GM23338 (cell line): ENCODE data around the gene SND1. TPM values are rescaled to one million over a fixed set of nuclear protein-coding genes. Genes with fewer than 3 reads are reported as not detected.

Experiments
- ATAC-seq: fragments of 200-7000 bp; cut with Tn5 transposase; 3 replicates; pipeline ENCODE4 v1.9.1; 2020
- DNase-seq: peaks from one replicate; pipeline ENCODE4 v3.0.0-alpha.2; 2015; ENCODE audit warnings: low spot score
- H2AFZ ChIP-seq: fragments of 200-600 bp; sonication (generic); 2 replicates; pipeline ENCODE4 v1.8.0; 2016; ENCODE audit warnings: antibody characterized with exemption, mild to moderate bottlenecking, moderate library complexity
- H3F3A ChIP-seq: fragments of 200-600 bp; sonication (generic); replicated peaks from 2 replicates; pipeline ENCODE4 v1.8.0; 2017; ENCODE audit warnings: antibody characterized with exemption, mixed run types, low read depth
- H3K27ac ChIP-seq: fragments of 200-600 bp; sonication (generic); 2 replicates; pipeline ENCODE4 v1.6.1; 2016; ENCODE audit warnings: low read depth
- H3K27me3 ChIP-seq: fragments of 200-600 bp; sonication (generic); 2 replicates; pipeline ENCODE4 v1.8.0; 2016; ENCODE audit warnings: mild to moderate bottlenecking, mixed run types, moderate library complexity; ENCODE audit not compliant: insufficient read depth
- H3K36me3 ChIP-seq: fragments of 200-600 bp; sonication (generic); 2 replicates; pipeline ENCODE4 v1.8.0; 2016; ENCODE audit warnings: mild to moderate bottlenecking; ENCODE audit not compliant: insufficient read depth
- H3K4me1 ChIP-seq: fragments of 200-600 bp; sonication (generic); 2 replicates; pipeline ENCODE4 v1.8.0; 2016; ENCODE audit warnings: mild to moderate bottlenecking, moderate library complexity; ENCODE audit not compliant: insufficient read depth
- H3K4me2 ChIP-seq: fragments of 200-600 bp; sonication (generic); 2 replicates; pipeline ENCODE4 v1.7.1; 2017; ENCODE audit warnings: mixed run types
- H3K4me3 ChIP-seq: fragments of 200-600 bp; sonication (generic); 2 replicates; pipeline ENCODE4 v1.6.1; 2016; ENCODE audit warnings: mixed run types
- H3K79me2 ChIP-seq: fragments of 200-600 bp; sonication (generic); replicated peaks from 2 replicates; pipeline ENCODE4 v1.8.0; 2017; ENCODE audit warnings: mild to moderate bottlenecking; ENCODE audit not compliant: insufficient read depth
- H3K9me2 ChIP-seq: fragments of 200-600 bp; sonication (generic); 2 replicates; pipeline ENCODE4 v1.8.0; 2017; ENCODE audit not compliant: insufficient read depth
- H4K20me1 ChIP-seq: fragments of 200-600 bp; sonication (generic); replicated peaks from 2 replicates; pipeline ENCODE4 v1.8.0; 2017; ENCODE audit warnings: mild to moderate bottlenecking; ENCODE audit not compliant: insufficient read depth
- H3K27ac Mint-ChIP-seq: 2 replicates; pipeline ENCODE4 v1.8.0; 2020; ENCODE audit warnings: inconsistent platforms, mild to moderate bottlenecking, moderate library complexity, mixed read lengths
- H3K27me3 Mint-ChIP-seq: 3 replicates; pipeline ENCODE4 v1.8.0; 2022; ENCODE audit warnings: low read depth, mild to moderate bottlenecking, moderate library complexity, mixed read lengths, inconsistent platforms; ENCODE audit not compliant: insufficient read depth, poor library complexity
- H3K36me3 Mint-ChIP-seq: 3 replicates; pipeline ENCODE4 v1.8.0; 2021; ENCODE audit warnings: low read depth, mild to moderate bottlenecking, inconsistent platforms, moderate library complexity, mixed read lengths
- H3K4me1 Mint-ChIP-seq: 3 replicates; pipeline ENCODE4 v1.8.0; 2020; ENCODE audit warnings: mild to moderate bottlenecking, inconsistent platforms, mixed read lengths
- H3K4me3 Mint-ChIP-seq: 3 replicates; pipeline ENCODE4 v1.8.0; 2021; ENCODE audit warnings: moderate library complexity, mild to moderate bottlenecking, inconsistent platforms, mixed read lengths
- H3K9me3 Mint-ChIP-seq: 3 replicates; pipeline ENCODE4 v1.8.0; 2020; ENCODE audit warnings: moderate library complexity, mild to moderate bottlenecking, inconsistent platforms, mixed read lengths
- CREB1 ChIP-seq: fragments of 250-450 bp; sonication (Bioruptor Pico); IDR thresholded peaks from 2 replicates; pipeline ENCODE4 v1.5.0; 2020; ENCODE audit warnings: low read depth, mild to moderate bottlenecking, moderate library complexity
- ETS1 ChIP-seq: IDR thresholded peaks from 2 replicates; pipeline ENCODE4 v1.6.1; 2016; ENCODE audit warnings: antibody characterized with exemption
- EZH2 ChIP-seq: fragments of 200-600 bp; sonication (generic); IDR thresholded peaks from one replicate; pipeline ENCODE4 v1.8.0; 2017; ENCODE audit warnings: antibody characterized with exemption, mild to moderate bottlenecking, low read depth; ENCODE audit not compliant: unreplicated experiment
- JUNB ChIP-seq: IDR thresholded peaks from one replicate; pipeline ENCODE4 v1.6.1; 2016; ENCODE audit warnings: antibody characterized with exemption; ENCODE audit not compliant: unreplicated experiment
- POLR2AphosphoS5 ChIP-seq: IDR thresholded peaks from 2 replicates; pipeline ENCODE4 v1.6.1; 2016; ENCODE audit warnings: antibody characterized with exemption, low read depth
- REST ChIP-seq: IDR thresholded peaks from one replicate; pipeline ENCODE4 v1.6.1; 2018; ENCODE audit warnings: antibody characterized with exemption; ENCODE audit not compliant: unreplicated experiment
- STAT1 ChIP-seq: IDR thresholded peaks from one replicate; pipeline ENCODE4 v1.6.1; 2016; ENCODE audit warnings: antibody characterized with exemption; ENCODE audit not compliant: unreplicated experiment
- ZNF114 ChIP-seq: fragments of 250-450 bp; sonication (Bioruptor Pico); IDR thresholded peaks from 2 replicates; pipeline ENCODE4 v1.5.0; 2020; ENCODE audit warnings: mild to moderate bottlenecking, moderate library complexity
- ZNF331 ChIP-seq: fragments of 250-450 bp; sonication (Bioruptor Pico); IDR thresholded peaks from 2 replicates; pipeline ENCODE4 v1.5.0; 2020; ENCODE audit warnings: low read depth, mild to moderate bottlenecking, moderate library complexity
- ZNF462 ChIP-seq: fragments of 250-450 bp; sonication (Bioruptor Pico); IDR thresholded peaks from 2 replicates; pipeline ENCODE4 v1.5.0; 2020; ENCODE audit warnings: mild to moderate bottlenecking, moderate library complexity
- polyA plus RNA-seq: library from polyadenylated mRNA; unstranded; fragments of >200 nt; fragmentation: Nextera tagmentation; extraction: Ambion mirVana; gene quantifications from 2 replicates; pipeline ENCODE4 v1.2.1, GENCODE V29; 2016
- total RNA-seq: library from RNA; depleted of rRNA; stranded (reverse); fragments of >200 nt; shearing (Covaris generic); gene quantifications from 2 replicates; pipeline ENCODE4 v1.2.3, GENCODE V29; 2014

The SND1 gene
- total and polyA plus RNA-seq, 2 experiments from 2014 or later: 107 to 254 TPM

GRCh38 chr7:127717502-127718339, 65.7 kb downstream of the SND1 start:
- no peak for ATAC-seq
- DNase-seq: no peak
- Mint-ChIP-seq H3K27ac (peak overlapping the region; percentile 46; the same call in 1 of the 2 replicates), H3K36me3 (peaks cover 31% of the 10 kb centered on the region), H3K27me3 (peaks cover 2% of the 10 kb centered on the region), H3K4me1 (no peaks in the 10 kb centered on the region), H3K4me3 (no peak overlapping the region), H3K9me3 (no peaks in the 10 kb centered on the region)
- H3K36me3 ChIP-seq: peaks cover 16% of the 10 kb centered on the region; the same call in 1 of the 2 replicates
- no peak overlapping the region for H3K4me3 ChIP-seq
- no peak overlapping the region for H3K4me2 ChIP-seq
- no peak for TF ChIP-seq ZNF462 (CRISPR knock-in tag)
- no peak for TF ChIP-seq ZNF331 (CRISPR knock-in tag)
- no peak for TF ChIP-seq CREB1 (CRISPR knock-in tag)
- TF ChIP-seq REST: no peak
- no peak for TF ChIP-seq JUNB
- no peak for TF ChIP-seq STAT1
- no peak for TF ChIP-seq POLR2AphosphoS5
- no peak for TF ChIP-seq ZNF114 (CRISPR knock-in tag)
- TF ChIP-seq ETS1: no peak
- no peak for TF ChIP-seq EZH2
- H3K4me1 ChIP-seq: no peaks in the 10 kb centered on the region
- no peaks in the 10 kb centered on the region for H3K9me2 ChIP-seq
- H3F3A ChIP-seq: 0 out of 2 replicates have a peak, but pooled peaks cover under 1% of the 10 kb centered on the region
- no peak overlapping the region for H3K27ac ChIP-seq
- no peak overlapping the region for H2AFZ ChIP-seq
- peaks cover 37% of the 10 kb centered on the region for H4K20me1 ChIP-seq
- H3K79me2 ChIP-seq: peaks cover 82% of the 10 kb centered on the region
- H3K27me3 ChIP-seq: no peaks in the 10 kb centered on the region
